Measurements from ENCODE around the gene ADARB1. TPM values are rescaled to one million over a fixed set of nuclear protein-coding genes. Genes with fewer than 3 reads are reported as not detected.

Gene ADARB1
- total and polyA plus RNA-seq, 9 of the 15 experiments (the other 6 are each of a cell fraction or from before 2014, with no cell fraction given), result 6.7 to 16.0 (median 8.3) TPM

DNA sequence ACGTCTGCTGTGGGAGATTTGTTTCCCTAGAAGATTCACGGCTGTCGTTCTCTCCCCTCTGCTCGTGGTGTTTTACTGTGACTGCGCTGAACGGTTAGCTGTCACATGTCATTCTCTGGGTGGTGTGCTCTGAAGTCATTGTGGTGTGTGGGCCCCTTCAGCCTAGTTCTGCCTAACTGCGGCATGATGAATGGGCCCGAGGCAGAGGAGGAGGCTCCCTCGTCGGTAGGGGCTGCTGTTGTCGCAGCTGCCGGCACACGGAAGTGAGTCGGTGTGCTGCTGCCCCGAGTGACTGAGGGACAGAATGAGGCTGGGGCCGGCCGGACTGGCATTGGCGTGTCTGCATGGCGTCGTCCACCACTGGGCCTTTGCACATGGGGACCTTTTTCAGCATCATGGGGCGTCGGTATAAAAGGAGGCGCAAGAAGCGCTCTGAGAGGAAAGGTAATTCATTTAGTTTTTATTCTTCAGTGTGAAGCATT lies 77.9 kb downstream of the ADARB1 start (continued):
- TF ChIP-seq REST (IDR thresholded peaks at IDR 0.05; ENCODE audit: borderline replicate concordance) (peak; percentile 86), REST (CRISPR knock-in tag; IDR thresholded peaks at IDR 0.05; ENCODE audit: low read depth) (no peak)

Measured in K562 (cell line).